ENCODE results near the gene GADD45A.

Gene GADD45A

GRCh38 chr1:67690018-67690363, 5.0 kb downstream of the GADD45A start:
- no peak for DNase-seq

GRCh38 chr1:67690411-67690810, 5.4 kb downstream of the GADD45A start:
- DNase-seq = no peak

- no peak for DNase-seq
These were observed 6.7 kb downstream of the GADD45A start for GRCh38 chr1:67691712-67692111.

- no peak for DNase-seq
These were observed 11.0 kb downstream of the GADD45A start for GRCh38 chr1:67695963-67696362.

GRCh38 chr1:67696708-67697107, 11.7 kb downstream of the GADD45A start:
- DNase-seq = no peak

GRCh38 chr1:67700220-67700619, 15.2 kb downstream of the GADD45A start:
- no peak for DNase-seq

GRCh38 chr1:67700692-67701410, 15.8 kb downstream of the GADD45A start:
- DNase-seq = no peak

- DNase-seq = no peak
These were observed 16.9 kb downstream of the GADD45A start for GRCh38 chr1:67701876-67702275.

- DNase-seq = no peak
These were observed 19.4 kb downstream of the GADD45A start for GRCh38 chr1:67704351-67704750.

GRCh38 chr1:67705735-67706453, 20.9 kb downstream of the GADD45A start:
- no peak for DNase-seq

- no peak for DNase-seq
These were observed 23.6 kb downstream of the GADD45A start for GRCh38 chr1:67708606-67709005.

GRCh38 chr1:67710417-67710816, 25.4 kb downstream of the GADD45A start:
- DNase-seq = no peak

- no peak for DNase-seq
These were observed 26.3 kb downstream of the GADD45A start for GRCh38 chr1:67711158-67711854.

GRCh38 chr1:67711855-67712212, 26.8 kb downstream of the GADD45A start:
- no peak for DNase-seq

- no peak for DNase-seq
These were observed 28.3 kb downstream of the GADD45A start for GRCh38 chr1:67713057-67713846.

- no peak for DNase-seq
These were observed 30.8 kb downstream of the GADD45A start for GRCh38 chr1:67715819-67716218.

GRCh38 chr1:67716800-67717199, 31.8 kb downstream of the GADD45A start:
- DNase-seq = no peak

GRCh38 chr1:67717876-67718275, 32.9 kb downstream of the GADD45A start:
- DNase-seq = no peak

GRCh38 chr1:67719329-67720196, 34.6 kb downstream of the GADD45A start:
- no peak for DNase-seq

GRCh38 chr1:67721112-67721511, 36.1 kb downstream of the GADD45A start:
- no peak for DNase-seq

- no peak for DNase-seq
These were observed 36.8 kb downstream of the GADD45A start for GRCh38 chr1:67721650-67722291.

Measured in NCI-H1694 treated with DMSO at 0.1 percent for 48 hours (cell line).